PC-9 (cell line): ENCODE measurements around the gene ZBTB7C. TPM values are rescaled to one million over a fixed set of nuclear protein-coding genes. Genes with fewer than 3 reads are reported as not detected.

Experiments used
- BruUV-seq: library from RNA; stranded (reverse); fragments of 400-500 nt; replicated peaks from 2 replicates; lab custom pipeline; 2021; lab: Mats Ljungman, UMichigan
- CTCF ChIA-PET: fragments of 300-600 bp; sonication (Branson Sonifier 250); formaldehyde crosslinking; loops from one replicate; lab custom pipeline; 2022; ENCODE audit warnings: antibody characterized with exemption; lab: Charles Lee
- POLR2A ChIA-PET: fragments of 300-600 bp; sonication (Branson Sonifier 250); formaldehyde crosslinking; loops from one replicate; lab custom pipeline; 2022; ENCODE audit warnings: antibody characterized with exemption; ENCODE audit not compliant: unreplicated experiment; lab: Charles Lee
- DNase-seq, 2 experiments: peaks; one replicate each; pipeline versions ENCODE4 v3.0.0 to v3.0.0-alpha.2; 2015 to 2022; ENCODE audit warnings: mixed read lengths in 1 of 2
- H2AFZ ChIP-seq: fragments of 200-600 bp; sonication (generic); 2 replicates; pipeline ENCODE4 v1.8.1; 2017; ENCODE audit warnings: antibody characterized with exemption
- H3F3A ChIP-seq: fragments of 200-600 bp; sonication (generic); 2 replicates; pipeline ENCODE4 v1.8.1; 2017; ENCODE audit warnings: antibody characterized with exemption, mild to moderate bottlenecking, low read depth; ENCODE audit not compliant: insufficient read depth
- H3K27ac ChIP-seq: fragments of 200-600 bp; sonication (generic); 2 replicates; pipeline ENCODE4 v1.6.1; 2016; ENCODE audit warnings: mixed run types
- H3K27me3 ChIP-seq: fragments of 200-600 bp; sonication (generic); 2 replicates; pipeline ENCODE4 v1.6.1; 2016; ENCODE audit warnings: low read depth, mixed run types; ENCODE audit not compliant: insufficient read depth
- H3K36me3 ChIP-seq: fragments of 200-600 bp; sonication (generic); 2 replicates; pipeline ENCODE4 v1.6.1; 2016; ENCODE audit warnings: low read depth, mixed run types
- H3K4me1 ChIP-seq: fragments of 200-600 bp; sonication (generic); replicated peaks from 2 replicates; pipeline ENCODE4 v1.6.1; 2016; ENCODE audit warnings: mixed run types; ENCODE audit not compliant: insufficient read depth
- H3K4me2 ChIP-seq: fragments of 200-600 bp; sonication (generic); 2 replicates; pipeline ENCODE4 v1.6.1; 2017; ENCODE audit warnings: mixed run types
- H3K4me3 ChIP-seq: fragments of 200-600 bp; sonication (generic); 2 replicates; pipeline ENCODE4 v1.6.1; 2016; ENCODE audit warnings: mixed run types
- H3K79me2 ChIP-seq: fragments of 200-600 bp; sonication (generic); 2 replicates; pipeline ENCODE4 v1.6.1; 2017; ENCODE audit warnings: low read depth, mixed run types
- H3K9me2 ChIP-seq: fragments of 200-600 bp; sonication (generic); 2 replicates; pipeline ENCODE4 v1.8.1; 2017; ENCODE audit warnings: mild to moderate bottlenecking; ENCODE audit not compliant: insufficient read depth
- H3K9me3 ChIP-seq: fragments of 200-600 bp; sonication (generic); 2 replicates; pipeline ENCODE4 v1.8.1; 2016; ENCODE audit warnings: low read depth; ENCODE audit not compliant: insufficient read depth
- H4K20me1 ChIP-seq: fragments of 200-600 bp; sonication (generic); 2 replicates; pipeline ENCODE4 v1.8.1; 2017; ENCODE audit not compliant: insufficient read depth
- CTCF ChIP-seq: fragments of 200-600 bp; sonication (generic); conservative IDR thresholded peaks from 2 replicates; pipeline ENCODE4 v1.6.1; 2017; ENCODE audit warnings: mixed run types, antibody characterized with exemption, mild to moderate bottlenecking, moderate library complexity
- EZH2 ChIP-seq: fragments of 200-600 bp; sonication (generic); IDR thresholded peaks from 2 replicates; pipeline ENCODE4 v1.8.0; 2017; ENCODE audit warnings: antibody characterized with exemption, low read depth
- intact Hi-C: fragments of 100-400 bp; cut with micrococcal nuclease; formaldehyde crosslinking; loops from one replicate; pipeline ENCODE4 v1.10.0; 2022; ENCODE audit not compliant: unreplicated experiment
- total RNA-seq: library from RNA; stranded (reverse); gene quantifications from 2 replicates; pipeline ENCODE4 v1.2.3, GENCODE V29; 2021

ZBTB7C gene
- total RNA-seq, 1 experiment from 2014 or later = not detected

DNA sequence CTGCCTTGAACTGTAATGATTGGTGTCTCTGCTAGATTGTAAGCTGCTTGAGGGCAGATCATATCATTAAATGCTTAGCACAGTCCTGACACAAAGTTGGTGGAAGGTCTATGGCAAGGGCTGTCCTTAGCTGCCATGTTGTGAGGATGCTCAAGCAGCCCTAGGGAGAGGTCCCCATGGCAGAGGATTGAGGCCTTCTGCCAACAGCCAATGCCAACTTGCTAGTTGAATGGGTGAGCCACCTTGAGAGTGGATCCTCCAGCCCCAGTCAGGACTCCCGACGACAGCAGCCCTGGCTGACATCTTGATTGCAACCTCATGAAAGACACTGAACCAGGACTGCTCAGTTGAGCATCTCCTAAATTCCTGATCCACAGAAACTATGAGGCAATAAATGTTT, 363.4 kb downstream of the ZBTB7C start:
- Histone ChIP-seq H3K9me3 (no peaks in the 10 kb centered on the region), H3K4me3 (no peak overlapping the region), H3F3A (no peaks in the 10 kb centered on the region), H3K4me1 (peaks cover 13% of the 10 kb centered on the region), H3K9me2 (no peaks in the 10 kb centered on the region), H3K36me3 (no peaks in the 10 kb centered on the region), H3K4me2 (no peak overlapping the region), H4K20me1 (no peaks in the 10 kb centered on the region), H2AFZ (no peak overlapping the region), H3K27me3 (peaks cover 23% of the 10 kb centered on the region; the same call in 1 of the 2 replicates), H3K79me2 (no peaks in the 10 kb centered on the region), H3K27ac (no peak overlapping the region)
- intact Hi-C loops = no loop called here
- ChIA-PET CTCF (no interaction called here), POLR2A (no interaction called here)
- no peak for DNase-seq
- no TSS peak for BruUV-seq
- TF ChIP-seq EZH2 (no peak), CTCF (no peak)

DNA sequence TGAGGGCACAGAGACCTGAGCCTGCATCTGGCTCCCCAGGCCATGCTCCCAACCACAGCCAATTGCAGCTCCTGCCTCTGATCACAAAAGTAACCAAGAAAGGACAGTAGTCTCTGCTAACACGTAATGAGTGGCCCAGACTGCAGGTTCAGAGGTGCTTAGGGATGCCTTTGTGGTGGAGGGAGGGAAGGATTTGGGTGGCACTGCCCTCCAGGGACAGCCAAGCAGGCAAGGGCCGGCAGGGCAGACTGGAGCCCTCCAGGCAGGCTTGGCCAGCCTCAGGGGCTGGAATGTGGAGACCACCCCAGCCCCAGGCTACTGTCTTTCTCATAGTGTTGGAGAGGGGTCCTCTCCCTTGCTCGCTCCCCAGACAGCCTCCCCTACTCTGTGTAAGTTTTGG, 364.2 kb downstream of the ZBTB7C start:
- Histone ChIP-seq H3K27ac (no peak overlapping the region), H3K4me3 (no peak overlapping the region), H2AFZ (no peak overlapping the region), H3K4me1 (peaks cover 5% of the 10 kb centered on the region), H3K9me2 (no peaks in the 10 kb centered on the region), H3K79me2 (no peaks in the 10 kb centered on the region), H3F3A (no peaks in the 10 kb centered on the region), H3K4me2 (no peak overlapping the region), H3K9me3 (no peaks in the 10 kb centered on the region), H4K20me1 (no peaks in the 10 kb centered on the region), H3K27me3 (peaks cover 23% of the 10 kb centered on the region; the same call in 1 of the 2 replicates), H3K36me3 (no peaks in the 10 kb centered on the region)
- ChIA-PET CTCF (no interaction called here), POLR2A (no interaction called here)
- BruUV-seq = no TSS peak
- DNase-seq = no peak
- intact Hi-C loops = no loop called here
- TF ChIP-seq CTCF (no peak), EZH2 (no peak)

DNA sequence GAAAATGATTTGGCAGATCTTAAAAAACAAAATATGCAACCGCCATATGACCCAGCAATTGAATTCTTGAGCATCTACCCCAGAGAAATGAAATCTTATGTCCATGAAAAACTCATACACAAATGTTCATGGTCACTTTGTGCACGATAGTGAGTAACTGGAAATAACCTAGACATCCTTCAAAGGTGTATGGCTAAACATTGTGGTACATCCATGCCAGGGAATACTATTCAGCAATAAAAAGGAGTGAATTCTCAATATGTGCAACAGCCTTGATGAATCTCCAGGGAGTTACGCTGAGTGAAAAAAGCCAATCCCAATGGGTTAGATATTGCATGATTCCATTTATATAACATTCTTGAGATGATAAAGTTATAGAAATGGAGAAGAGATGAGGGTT, 366.0 kb downstream of the ZBTB7C start:
- Histone ChIP-seq H3K79me2 (no peaks in the 10 kb centered on the region), H3F3A (no peaks in the 10 kb centered on the region), H3K4me2 (no peak overlapping the region), H3K9me2 (no peaks in the 10 kb centered on the region), H2AFZ (no peak overlapping the region), H3K27ac (no peak overlapping the region), H3K4me3 (no peak overlapping the region), H3K9me3 (no peaks in the 10 kb centered on the region), H3K36me3 (no peaks in the 10 kb centered on the region), H3K27me3 (0 out of 2 replicates have a peak, but pooled peaks cover 18% of the 10 kb centered on the region), H3K4me1 (no peaks in the 10 kb centered on the region), H4K20me1 (no peaks in the 10 kb centered on the region)
- no peak for DNase-seq
- ChIA-PET CTCF (no interaction called here), POLR2A (no interaction called here)
- intact Hi-C loops = no loop called here
- BruUV-seq = no TSS peak
- no peak for TF ChIP-seq CTCF
- no peak for TF ChIP-seq EZH2
